ENCODE data around the gene FZD8. TPM values are rescaled to one million over a fixed set of nuclear protein-coding genes. Genes with fewer than 3 reads are reported as not detected.

The FZD8 gene
- total RNA-seq, 1 donor from 2014 or later: 13.3 TPM

DNA sequence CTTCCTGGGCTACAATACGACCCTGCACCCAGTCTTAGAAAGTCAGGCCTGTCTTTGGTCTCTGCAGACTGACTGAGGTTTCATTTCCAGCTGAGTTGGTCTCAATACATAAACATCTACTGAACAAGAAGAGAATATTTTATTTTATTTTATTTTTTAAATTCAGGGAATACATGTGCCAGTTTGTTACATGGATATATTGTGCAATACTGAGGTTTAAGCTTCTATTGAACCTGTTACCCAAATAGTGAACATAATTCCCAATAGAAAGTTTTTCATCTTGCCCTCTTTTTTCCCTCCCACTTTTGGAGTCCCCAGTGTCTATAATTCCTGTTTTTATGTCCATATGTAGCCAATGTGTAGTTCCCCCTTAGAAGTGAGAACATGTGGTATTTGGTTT is 10.7 kb downstream of the FZD8 start:
- intact Hi-C loops (cut with DNase I): no loop called here
- H3K4me1 ChIP-seq: peaks cover 10% of the 10 kb centered on the region
- no peak for DNase-seq
- H3K9me3 ChIP-seq: no peaks in the 10 kb centered on the region
- no peaks in the 10 kb centered on the region for H3K27me3 ChIP-seq (ENCODE audit: low read depth)
- H3K4me3 ChIP-seq: no peak overlapping the region
- TF ChIP-seq, protein P1, sequence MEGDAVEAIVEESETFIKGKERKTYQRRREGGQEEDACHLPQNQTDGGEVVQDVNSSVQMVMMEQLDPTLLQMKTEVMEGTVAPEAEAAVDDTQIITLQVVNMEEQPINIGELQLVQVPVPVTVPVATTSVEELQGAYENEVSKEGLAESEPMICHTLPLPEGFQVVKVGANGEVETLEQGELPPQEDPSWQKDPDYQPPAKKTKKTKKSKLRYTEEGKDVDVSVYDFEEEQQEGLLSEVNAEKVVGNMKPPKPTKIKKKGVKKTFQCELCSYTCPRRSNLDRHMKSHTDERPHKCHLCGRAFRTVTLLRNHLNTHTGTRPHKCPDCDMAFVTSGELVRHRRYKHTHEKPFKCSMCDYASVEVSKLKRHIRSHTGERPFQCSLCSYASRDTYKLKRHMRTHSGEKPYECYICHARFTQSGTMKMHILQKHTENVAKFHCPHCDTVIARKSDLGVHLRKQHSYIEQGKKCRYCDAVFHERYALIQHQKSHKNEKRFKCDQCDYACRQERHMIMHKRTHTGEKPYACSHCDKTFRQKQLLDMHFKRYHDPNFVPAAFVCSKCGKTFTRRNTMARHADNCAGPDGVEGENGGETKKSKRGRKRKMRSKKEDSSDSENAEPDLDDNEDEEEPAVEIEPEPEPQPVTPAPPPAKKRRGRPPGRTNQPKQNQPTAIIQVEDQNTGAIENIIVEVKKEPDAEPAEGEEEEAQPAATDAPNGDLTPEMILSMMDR (IDR thresholded peaks at IDR 0.05): no peak
- ATAC-seq: no peak
- no peaks in the 10 kb centered on the region for H3K36me3 ChIP-seq
- H3K27ac ChIP-seq: no peak overlapping the region

DNA sequence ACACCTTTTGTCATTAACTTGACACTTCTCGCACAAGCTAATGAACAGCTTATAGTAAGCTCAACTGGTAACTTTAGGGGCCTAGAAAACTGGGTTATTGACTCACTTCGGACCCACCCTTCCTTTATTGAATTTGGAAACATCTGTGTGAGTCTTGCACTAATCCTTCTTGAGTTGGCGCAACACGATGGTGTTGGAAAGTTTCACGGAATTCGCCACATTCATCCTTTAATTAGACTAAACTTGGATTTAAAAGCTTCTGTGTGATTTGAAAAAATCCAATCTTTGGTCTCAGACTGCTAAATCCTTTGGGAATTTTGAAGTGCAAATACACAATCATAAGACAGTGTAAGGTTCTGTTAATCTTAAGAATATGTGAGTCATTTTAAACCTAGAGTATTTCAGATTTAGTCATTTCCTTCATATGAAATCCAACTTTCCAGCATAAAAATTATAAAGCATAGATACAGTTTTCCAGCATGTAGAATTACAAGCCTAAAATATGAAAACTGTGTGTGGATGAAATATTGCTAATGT is 15.1 kb downstream of the FZD8 start:
- H3K4me3 ChIP-seq: no peak overlapping the region
- TF ChIP-seq, protein P1 (IDR thresholded peaks at IDR 0.05): no peak
- ATAC-seq: no peak

DNA sequence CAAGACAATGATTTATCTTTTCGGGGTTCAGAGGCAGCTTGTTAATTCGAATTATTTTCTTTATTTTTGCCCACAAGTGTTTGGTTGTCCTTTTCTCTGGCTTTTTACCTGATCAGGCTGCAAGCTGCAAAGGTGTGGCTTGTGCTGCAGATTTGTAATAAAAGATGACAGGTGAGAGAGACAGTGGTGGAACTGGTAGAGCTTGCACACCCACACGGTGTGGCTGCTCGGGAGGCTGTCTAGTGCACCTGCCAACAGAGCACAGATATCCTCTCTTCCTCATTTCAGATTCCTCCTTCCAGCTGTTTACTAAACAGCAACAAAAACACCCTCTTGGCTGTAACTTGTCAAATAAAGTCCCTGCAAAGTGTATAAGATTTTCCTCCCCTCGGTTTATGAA is 27.8 kb downstream of the FZD8 start:
- H3K9me3 ChIP-seq: no peaks in the 10 kb centered on the region
- H3K27ac ChIP-seq: no peak overlapping the region
- H3K4me1 ChIP-seq: no peaks in the 10 kb centered on the region
- H3K4me3 ChIP-seq: no peak overlapping the region
- intact Hi-C loops (cut with DNase I): no loop called here
- H3K36me3 ChIP-seq: no peaks in the 10 kb centered on the region
- TF ChIP-seq, protein P1 (IDR thresholded peaks at IDR 0.05): no peak
- ATAC-seq: no peak
- H3K27me3 ChIP-seq (ENCODE audit: low read depth): peaks cover 9% of the 10 kb centered on the region
- no peak for DNase-seq

More for the DNA sequence above, 15.1 kb downstream of the FZD8 start:
- H3K4me1 ChIP-seq: no peaks in the 10 kb centered on the region
- H3K27ac ChIP-seq: no peak overlapping the region
- no peak for DNase-seq
- no peaks in the 10 kb centered on the region for H3K36me3 ChIP-seq
- intact Hi-C loops (cut with DNase I): no loop called here
- no peaks in the 10 kb centered on the region for H3K9me3 ChIP-seq
- no peaks in the 10 kb centered on the region for H3K27me3 ChIP-seq (ENCODE audit: low read depth)

DNA sequence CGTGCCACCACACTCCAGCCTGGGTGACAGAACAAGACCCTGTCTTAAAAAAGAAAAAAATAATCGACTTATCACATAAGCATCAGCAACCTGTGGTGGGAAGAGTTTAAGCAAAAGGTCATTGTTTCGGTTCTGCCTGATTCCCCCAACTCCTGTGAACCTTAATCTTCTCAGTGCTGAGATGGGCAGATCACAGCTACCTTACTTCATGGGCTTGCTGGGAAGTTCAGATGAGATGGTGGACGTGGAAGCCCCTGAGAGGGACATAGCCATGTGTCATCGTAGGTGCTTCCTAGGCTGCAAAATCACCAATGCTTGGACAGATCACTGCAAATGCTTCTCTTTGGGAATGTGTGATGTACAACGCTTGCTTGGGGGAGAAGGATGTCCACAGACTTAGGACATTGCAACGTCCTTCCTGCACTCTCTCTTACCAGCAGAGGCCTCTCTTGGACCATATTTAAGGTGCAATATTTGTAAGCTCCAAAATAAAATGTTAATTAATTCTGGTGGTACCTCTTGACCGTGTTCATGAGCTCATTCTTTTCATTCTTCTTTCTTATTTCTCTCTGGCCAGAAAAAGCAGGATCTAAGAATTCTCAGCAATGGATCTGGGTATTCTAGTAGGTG is 28.4 kb downstream of the FZD8 start:
- Histone ChIP-seq H3K4me3 (no peak overlapping the region), H3K27me3 (ENCODE audit: low read depth) (peaks cover 15% of the 10 kb centered on the region), H3K9me3 (no peaks in the 10 kb centered on the region), H3K36me3 (no peaks in the 10 kb centered on the region), H3K27ac (no peak overlapping the region), H3K4me1 (no peaks in the 10 kb centered on the region)
- TF ChIP-seq, protein P1 (IDR thresholded peaks at IDR 0.05): peak; percentile 29
- ATAC-seq (no peak), DNase-seq (no peak)
- intact Hi-C loops (cut with DNase I): no loop called here

DNA sequence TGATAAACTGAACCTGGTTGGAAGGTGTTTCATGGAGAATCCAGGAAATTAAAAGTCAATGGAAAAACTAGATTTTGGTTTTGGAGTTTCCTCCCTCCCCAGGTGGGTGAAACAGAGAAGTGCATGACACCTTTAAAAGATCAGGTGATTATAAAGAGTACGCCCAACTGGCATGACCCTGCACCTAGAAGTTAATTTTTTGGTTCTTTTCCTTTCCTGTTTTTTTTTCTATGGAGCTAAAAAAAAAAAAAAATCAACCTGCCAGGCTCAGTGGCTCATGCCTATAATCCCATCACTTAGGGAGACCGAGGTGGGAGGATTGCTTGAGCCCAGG is 29.0 kb downstream of the FZD8 start:
- Histone ChIP-seq H3K36me3 (no peaks in the 10 kb centered on the region), H3K27me3 (ENCODE audit: low read depth) (peaks cover 22% of the 10 kb centered on the region), H3K4me3 (no peak overlapping the region), H3K9me3 (no peaks in the 10 kb centered on the region), H3K4me1 (peaks cover 2% of the 10 kb centered on the region), H3K27ac (no peak overlapping the region)
- TF ChIP-seq, protein P1 (IDR thresholded peaks at IDR 0.05): no peak
- no peak for ATAC-seq
- intact Hi-C loops (cut with DNase I): no loop called here
- no peak for DNase-seq
